B cell (primary cell): Measurements from ENCODE around the gene WDR38. TPM values are rescaled to one million over a fixed set of nuclear protein-coding genes. Genes with fewer than 3 reads are reported as not detected.

Source experiments
- ATAC-seq: fragments of 200-7000 bp; cut with Tn5 transposase; one replicate; pipeline ENCODE4 v1.10.0; 2021; ENCODE audit warnings: low read depth, mild to moderate bottlenecking, moderate number of reproducible peaks, moderate library complexity
- CTCF ChIA-PET: fragments of 350-600 bp; sonication (Branson Sonifier 250); formaldehyde crosslinking; loops from one replicate; lab custom pipeline; 2021; ENCODE audit warnings: antibody characterized with exemption, inconsistent platforms; lab: Charles Lee
- POLR2A ChIA-PET: fragments of 350-600 bp; sonication (Branson Sonifier 250); formaldehyde crosslinking; loops from one replicate; lab custom pipeline; 2021; ENCODE audit warnings: antibody characterized with exemption; lab: Charles Lee
- DNase-seq: peaks from one replicate; pipeline ENCODE4 v3.0.0; 2013
- H2AFZ ChIP-seq: 2 replicates; pipeline ENCODE4 v1.6.1; 2012; ENCODE audit warnings: mild to moderate bottlenecking, low read depth, low read length; ENCODE audit not compliant: insufficient read depth, poor library complexity, severe bottlenecking
- H3K27ac ChIP-seq, 2 donors: 1 replicate in 1 of 2; 2 replicates in 1 of 2; pipeline ENCODE4 v1.5.1; 2012 to 2013; ENCODE audit warnings: low read length in 2 of 2, mild to moderate bottlenecking in 2 of 2, moderate library complexity in 1 of 2
- H3K27me3 ChIP-seq, 4 experiments: fragments of 200-600 bp in 1 of 4; sonication (generic) in 1 of 4; replicated peaks in 1 of 4; 1 replicate in 2 of 4; 2 replicates in 2 of 4; pipeline versions ENCODE4 v1.6.1 to v1.7.0; 2013 to 2016; ENCODE audit warnings: low read length in 3 of 4, mild to moderate bottlenecking in 2 of 4, mixed read lengths in 1 of 4, moderate library complexity in 1 of 4; ENCODE audit not compliant: insufficient read depth in 4 of 4, control insufficient read depth in 3 of 4; ENCODE audit errors: control extremely low read depth in 1 of 4
- H3K36me3 ChIP-seq, 2 experiments: replicated peaks in 1 of 2; 1 replicate in 1 of 2; 2 replicates in 1 of 2; pipeline versions ENCODE4 v1.6.1 to v1.7.1; 2013; ENCODE audit warnings: low read length in 1 of 2; ENCODE audit not compliant: insufficient read depth in 2 of 2, control insufficient read depth in 1 of 2; ENCODE audit errors: control extremely low read depth in 1 of 2, extremely low read depth in 1 of 2
- H3K4me1 ChIP-seq, 2 donors: fragments of 200-600 bp in 1 of 2; sonication (generic) in 1 of 2; 1 replicate in 1 of 2; 2 replicates in 1 of 2; pipeline versions ENCODE4 v1.5.1 to v1.6.1; 2013 to 2017; ENCODE audit warnings: low read length in 2 of 2; ENCODE audit not compliant: control insufficient read depth in 2 of 2, insufficient read depth in 2 of 2
- H3K4me2 ChIP-seq: replicated peaks from 2 replicates; pipeline ENCODE3; 2012; ENCODE audit warnings: mild to moderate bottlenecking, low read depth, low read length; ENCODE audit not compliant: poor library complexity, severe bottlenecking
- H3K4me3 ChIP-seq, 5 experiments: fragments of 200-600 bp in 1 of 5; sonication (generic) in 1 of 5; 1 replicate in 3 of 5; 2 replicates in 2 of 5; pipeline versions ENCODE4 v1.5.1 to v1.7.0; 2011 to 2016; ENCODE audit warnings: low read length in 4 of 5, mild to moderate bottlenecking in 4 of 5, low read depth in 2 of 5, control low read depth in 1 of 5, moderate library complexity in 1 of 5; ENCODE audit not compliant: insufficient read depth in 1 of 5; ENCODE audit errors: control extremely low read depth in 1 of 5, extremely low read depth in 1 of 5
- H3K79me2 ChIP-seq: fragments of 200-600 bp; sonication (generic); one replicate; pipeline ENCODE4 v1.6.0; 2016; ENCODE audit warnings: low read length; ENCODE audit not compliant: control insufficient read depth, insufficient read depth
- H3K9ac ChIP-seq: fragments of 200-600 bp; sonication (generic); 2 replicates; pipeline ENCODE4 v1.6.1; 2017; ENCODE audit warnings: mild to moderate bottlenecking, low read length, moderate library complexity
- H3K9me3 ChIP-seq, 3 donors: one replicate each; pipeline versions ENCODE4 v1.6.1 to v1.7.1; 2013; ENCODE audit warnings: low read length in 2 of 3; ENCODE audit not compliant: control insufficient read depth in 2 of 3, insufficient read depth in 1 of 3; ENCODE audit errors: control extremely low read depth in 1 of 3
- H4K20me1 ChIP-seq: 2 replicates; pipeline ENCODE4 v1.6.0; 2012; ENCODE audit warnings: mild to moderate bottlenecking, low read length; ENCODE audit not compliant: insufficient read depth, control insufficient read depth, poor library complexity, severe bottlenecking
- H3K27ac Mint-ChIP-seq: one replicate; pipeline ENCODE4 v1.8.0; 2021; ENCODE audit warnings: mixed read lengths
- H3K27me3 Mint-ChIP-seq: one replicate; pipeline ENCODE4 v1.8.0; 2021; ENCODE audit warnings: mixed read lengths
- H3K4me1 Mint-ChIP-seq: one replicate; pipeline ENCODE4 v1.8.0; 2021; ENCODE audit warnings: mixed read lengths
- H3K4me3 Mint-ChIP-seq: one replicate; pipeline ENCODE4 v1.8.0; 2021; ENCODE audit warnings: mixed read lengths
- H3K9me3 Mint-ChIP-seq: one replicate; pipeline ENCODE4 v1.8.0; 2022; ENCODE audit warnings: mixed read lengths; ENCODE audit not compliant: insufficient read depth
- EZH2 ChIP-seq: IDR thresholded peaks from 2 replicates; pipeline ENCODE4 v1.6.1; 2012; ENCODE audit warnings: borderline replicate concordance, low read depth, mild to moderate bottlenecking, moderate library complexity, low read length; ENCODE audit not compliant: insufficient read depth, poor library complexity, severe bottlenecking
- WGBS: methylation state at CpG from one replicate; pipeline ENCODE4 v1.1.5; 2013; ENCODE audit warnings: missing lambda C conversion rate; ENCODE audit not compliant: insufficient coverage; 5-methylcytosine and 5-hydroxymethylcytosine counted together
- intact Hi-C: fragments of 100-400 bp; cut with micrococcal nuclease; formaldehyde crosslinking; loops from one replicate; pipeline ENCODE4 v1.10.0; 2022
- polyA plus RNA-seq: library from polyadenylated mRNA; depleted of rRNA; stranded (reverse); fragments of >200 nt; gene quantifications from 2 replicates; pipeline ENCODE4 v1.2.3, GENCODE V29; 2012
- total RNA-seq, 2 donors: library from RNA; stranded (reverse); fragments of 120-200 nt in 1 of 2; gene quantifications; 1 replicate in 1 of 2; 2 replicates in 1 of 2; pipeline versions ENCODE4 v1.2.3 to v1.2.4, GENCODE V29; 2013 to 2022
- TF ChIP-seq, protein P1 (sequence below): fragments of 200-600 bp; IDR thresholded peaks from one replicate; pipeline ENCODE4 v1.8.0; 2022; ENCODE audit warnings: antibody characterized with exemption, mild to moderate bottlenecking

Gene WDR38
- total and polyA plus RNA-seq, 2 donors (not counting 1 experiment from before 2014, with no cell fraction given): not detected

DNA sequence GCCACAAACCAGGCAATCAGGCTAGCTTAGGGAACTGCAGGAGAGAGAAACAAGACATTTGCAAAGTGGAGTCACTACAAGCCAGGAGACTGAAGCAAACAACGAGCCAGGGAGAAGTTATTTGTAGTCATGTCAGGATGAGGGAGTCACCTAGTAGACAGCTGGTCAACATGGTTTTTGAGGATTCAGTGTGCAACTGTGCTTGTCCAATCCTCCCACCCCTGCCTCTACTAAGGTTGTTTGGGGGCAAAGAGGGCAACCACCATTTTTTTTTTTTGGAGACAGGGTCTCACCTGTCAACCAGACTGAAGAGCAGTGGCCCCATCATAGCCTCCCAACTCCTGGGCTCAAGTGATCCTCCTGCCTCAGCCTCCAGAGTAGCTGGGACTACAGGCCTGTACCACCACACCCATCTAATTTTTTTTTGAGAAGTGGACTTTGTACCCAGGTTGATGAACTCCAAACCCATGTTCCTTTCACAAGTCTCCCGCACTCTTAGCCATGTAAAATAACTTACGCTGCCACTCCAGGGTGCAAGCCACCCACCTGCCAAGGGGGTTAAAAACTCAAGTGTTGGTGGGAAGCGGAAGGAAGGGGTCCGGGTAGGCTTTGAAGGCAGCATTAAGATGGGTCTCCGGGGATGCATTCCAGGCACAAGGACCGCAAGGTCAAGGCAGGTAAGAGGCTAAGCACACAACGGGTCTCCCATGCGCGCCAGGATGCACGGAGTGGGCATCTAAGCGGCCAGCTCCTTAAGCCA is 7.5 kb downstream of the WDR38 start:
- DNase-seq: peak; percentile 28
- ChIA-PET CTCF (interaction anchor here (1.0 to 7.9 kb wide), 6 partner anchors 8 to 243 kb away, joined by 3 to 61 read pairs (median 12); partner anchors contain the start of genes NR6A1, OLFML2A and WDR38), POLR2A (interaction anchor here (0.5 to 2.8 kb wide), 6 partner anchors 7 to 1626 kb away, joined by 3 to 26 read pairs (median 4); partner anchors contain the start of genes GAPVD1, NR6A1 and WDR38)
- WGBS: 12% methylated on average over 10 of the region's 12 CpGs
- H3K79me2 ChIP-seq: peaks cover 3% of the 10 kb centered on the region
- Mint-ChIP-seq H3K9me3 (no peaks in the 10 kb centered on the region), H3K27me3 (no peaks in the 10 kb centered on the region), H3K4me3 (peak overlapping the region; percentile 99), H3K27ac (peak overlapping the region; percentile 98), H3K4me1 (peaks cover 28% of the 10 kb centered on the region)
- peak overlapping the region; percentile 77 for H3K9ac ChIP-seq
- no peaks in the 10 kb centered on the region for H3K9me3 ChIP-seq
- ATAC-seq: no peak
- H4K20me1 ChIP-seq: peaks cover 41% of the 10 kb centered on the region
- H3K4me2 ChIP-seq: peak overlapping the region; percentile 75
- peak overlapping the region; percentile 36 to 91 (median 81) for H3K4me3 ChIP-seq
- H2AFZ ChIP-seq: peak overlapping the region; percentile 94
- H3K27ac ChIP-seq: peak overlapping the region; percentile 88 to 93
- H3K36me3 ChIP-seq: peaks cover 0 to 43% of the 10 kb centered on the region in 2 experiments
- H3K4me1 ChIP-seq: peaks cover 18 to 34% of the 10 kb centered on the region in 2 donors
- no peak for TF ChIP-seq EZH2
- TF ChIP-seq, protein P1, sequence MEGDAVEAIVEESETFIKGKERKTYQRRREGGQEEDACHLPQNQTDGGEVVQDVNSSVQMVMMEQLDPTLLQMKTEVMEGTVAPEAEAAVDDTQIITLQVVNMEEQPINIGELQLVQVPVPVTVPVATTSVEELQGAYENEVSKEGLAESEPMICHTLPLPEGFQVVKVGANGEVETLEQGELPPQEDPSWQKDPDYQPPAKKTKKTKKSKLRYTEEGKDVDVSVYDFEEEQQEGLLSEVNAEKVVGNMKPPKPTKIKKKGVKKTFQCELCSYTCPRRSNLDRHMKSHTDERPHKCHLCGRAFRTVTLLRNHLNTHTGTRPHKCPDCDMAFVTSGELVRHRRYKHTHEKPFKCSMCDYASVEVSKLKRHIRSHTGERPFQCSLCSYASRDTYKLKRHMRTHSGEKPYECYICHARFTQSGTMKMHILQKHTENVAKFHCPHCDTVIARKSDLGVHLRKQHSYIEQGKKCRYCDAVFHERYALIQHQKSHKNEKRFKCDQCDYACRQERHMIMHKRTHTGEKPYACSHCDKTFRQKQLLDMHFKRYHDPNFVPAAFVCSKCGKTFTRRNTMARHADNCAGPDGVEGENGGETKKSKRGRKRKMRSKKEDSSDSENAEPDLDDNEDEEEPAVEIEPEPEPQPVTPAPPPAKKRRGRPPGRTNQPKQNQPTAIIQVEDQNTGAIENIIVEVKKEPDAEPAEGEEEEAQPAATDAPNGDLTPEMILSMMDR: no peak
- intact Hi-C loops: loop anchor here (1.0 to 10.0 kb wide), 7 partner anchors 7 to 1944 kb away; partner anchors contain the start of genes HSPA5, NR6A1, PSMB7 and RABEPK
- H3K27me3 ChIP-seq: no peaks in the 10 kb centered on the region
